ENCODE results near the gene TBC1D5.
A peak's percentile ranks its signal among the peaks of the same experiment; 100 is the strongest.

TBC1D5 gene

GRCh38 chr3:17217588-17217987 lies 524.8 kb downstream of the TBC1D5 start:
- DNase-seq (ENCODE audit: low spot score) = no peak

- no peak for DNase-seq (ENCODE audit: low spot score)
Measured at GRCh38 chr3:17213102-17213501, 529.3 kb downstream of the TBC1D5 start.

GRCh38 chr3:17207979-17208378 lies 534.5 kb downstream of the TBC1D5 start:
- DNase-seq (ENCODE audit: low spot score) = no peak

GRCh38 chr3:17207019-17207418 lies 535.4 kb downstream of the TBC1D5 start:
- no peak for DNase-seq (ENCODE audit: low spot score)

- no peak for DNase-seq (ENCODE audit: low spot score)
Measured at GRCh38 chr3:17204049-17204650, 538.3 kb downstream of the TBC1D5 start.

GRCh38 chr3:17201538-17201937 lies 540.9 kb downstream of the TBC1D5 start:
- DNase-seq (ENCODE audit: low spot score) = no peak

GRCh38 chr3:17195856-17196604 lies 546.4 kb downstream of the TBC1D5 start:
- peak; percentile 87 for DNase-seq (ENCODE audit: low spot score)

- DNase-seq (ENCODE audit: low spot score) = peak; percentile 92
Measured at GRCh38 chr3:17195192-17195611, 547.2 kb downstream of the TBC1D5 start.

- DNase-seq (ENCODE audit: low spot score) = peak; percentile 47
Measured at GRCh38 chr3:17194116-17194515, 548.3 kb downstream of the TBC1D5 start.

GRCh38 chr3:17192995-17193394 lies 549.4 kb downstream of the TBC1D5 start:
- DNase-seq (ENCODE audit: low spot score) = peak; percentile 22

- DNase-seq (ENCODE audit: low spot score) = peak; percentile 46
Measured at GRCh38 chr3:17190353-17191078, 551.9 kb downstream of the TBC1D5 start.

GRCh38 chr3:17188378-17188777 lies 554.1 kb downstream of the TBC1D5 start:
- DNase-seq (ENCODE audit: low spot score) = no peak

- no peak for DNase-seq (ENCODE audit: low spot score)
Measured at GRCh38 chr3:17187589-17188184, 554.7 kb downstream of the TBC1D5 start.

- DNase-seq (ENCODE audit: low spot score) = no peak
Measured at GRCh38 chr3:17183951-17184550, 558.4 kb downstream of the TBC1D5 start.

GRCh38 chr3:17182166-17182565 lies 560.3 kb downstream of the TBC1D5 start:
- no peak for DNase-seq (ENCODE audit: low spot score)

- DNase-seq (ENCODE audit: low spot score) = no peak
Measured at GRCh38 chr3:17181413-17181907, 561.0 kb downstream of the TBC1D5 start.

GRCh38 chr3:17179381-17180205 lies 562.8 kb downstream of the TBC1D5 start:
- DNase-seq (ENCODE audit: low spot score) = no peak

- peak; percentile 35 for DNase-seq (ENCODE audit: low spot score)
Measured at GRCh38 chr3:17176757-17177156, 565.7 kb downstream of the TBC1D5 start.

GRCh38 chr3:17175187-17175807 lies 567.1 kb downstream of the TBC1D5 start:
- DNase-seq (ENCODE audit: low spot score) = no peak

- DNase-seq (ENCODE audit: low spot score) = no peak
Measured at GRCh38 chr3:17166369-17166768, 576.1 kb downstream of the TBC1D5 start.

GRCh38 chr3:17162116-17162515 lies 580.3 kb downstream of the TBC1D5 start:
- DNase-seq (ENCODE audit: low spot score) = no peak

All from globus pallidus (tissue), 1 donor.